Panc1 (cell line): ENCODE measurements around the gene C1QTNF2. TPM values are rescaled to one million over a fixed set of nuclear protein-coding genes. Genes with fewer than 3 reads are reported as not detected.
A peak's percentile ranks its signal among the peaks of the same experiment; 100 is the strongest.

Experiments used
- ATAC-seq: fragments of 200-7000 bp; cut with Tn5 transposase; 2 replicates; pipeline ENCODE4 v1.9.1; 2020; ENCODE audit warnings: mild to moderate bottlenecking, moderate library complexity
- Bru-seq: library from RNA; stranded (reverse); fragments of 400-500 nt; gene quantifications from one replicate; lab custom pipeline; 2021; lab: Mats Ljungman, UMichigan
- BruChase-seq, 2 experiments: library from RNA; stranded (reverse); fragments of 400-500 nt; gene quantifications; one replicate each; lab custom pipeline; 2021; lab: Mats Ljungman, UMichigan
- BruUV-seq: library from RNA; stranded (reverse); fragments of 400-500 nt; replicated peaks from 2 replicates; lab custom pipeline; 2021; lab: Mats Ljungman, UMichigan
- CTCF ChIA-PET: fragments of 300-600 bp; sonication (Branson Sonifier 250); formaldehyde crosslinking; loops from one replicate; lab custom pipeline; 2022; ENCODE audit warnings: antibody characterized with exemption; lab: Charles Lee
- POLR2A ChIA-PET: fragments of 300-600 bp; sonication (Branson Sonifier 250); formaldehyde crosslinking; loops from one replicate; lab custom pipeline; 2022; ENCODE audit warnings: antibody characterized with exemption; lab: Charles Lee
- DNase-seq: peaks from one replicate; pipeline ENCODE4 v3.0.0-alpha.2; 2010; ENCODE audit warnings: low read depth, low spot score
- H3K27ac ChIP-seq: 2 replicates; pipeline ENCODE4 v1.5.1; 2011; ENCODE audit warnings: mild to moderate bottlenecking, low read length, inconsistent platforms
- H3K27me3 ChIP-seq: fragments of 200-500 bp; sonication (Bioruptor generic); 2 replicates; pipeline ENCODE4 v1.6.0; 2014; ENCODE audit warnings: low read length, inconsistent platforms; ENCODE audit not compliant: control insufficient read depth, insufficient read depth
- H3K36me3 ChIP-seq: fragments of 200-500 bp; sonication (Bioruptor generic); 2 replicates; pipeline ENCODE4 v1.5.1; 2014; ENCODE audit warnings: inconsistent platforms, mild to moderate bottlenecking, low read length, moderate library complexity; ENCODE audit not compliant: control insufficient read depth, insufficient read depth
- H3K4me1 ChIP-seq: 2 replicates; pipeline ENCODE4 v1.5.1; 2011; ENCODE audit warnings: inconsistent platforms, mild to moderate bottlenecking, low read length, moderate library complexity; ENCODE audit not compliant: control insufficient read depth, insufficient read depth
- H3K4me3 ChIP-seq, 2 experiments: 2 replicates each; pipeline ENCODE4 v1.5.1; 2011 to 2012; ENCODE audit warnings: low read depth in 2 of 2, low read length in 2 of 2, mild to moderate bottlenecking in 2 of 2, inconsistent platforms in 1 of 2, moderate library complexity in 1 of 2
- H3K9me3 ChIP-seq: fragments of 200-500 bp; sonication (Bioruptor generic); 2 replicates; pipeline ENCODE4 v1.5.1; 2014; ENCODE audit warnings: low read depth, mild to moderate bottlenecking, inconsistent platforms, low read length, moderate library complexity; ENCODE audit not compliant: control insufficient read depth, insufficient read depth
- POLR2AphosphoS5 ChIP-seq: IDR thresholded peaks from 2 replicates; pipeline ENCODE4 v1.6.1; 2012; ENCODE audit warnings: mild to moderate bottlenecking, low read depth, low read length, moderate library complexity
- SIN3A ChIP-seq: IDR thresholded peaks from 2 replicates; pipeline ENCODE4 v1.6.1; 2012; ENCODE audit warnings: low read depth, mild to moderate bottlenecking, low read length, moderate library complexity, borderline replicate concordance; ENCODE audit not compliant: insufficient read depth
- TCF7L2 ChIP-seq: IDR thresholded peaks from 2 replicates; pipeline ENCODE4 v1.6.1; 2011; ENCODE audit warnings: mild to moderate bottlenecking, low read depth, low read length, inconsistent platforms
- in situ Hi-C: cut with HindIII; loops from 2 replicates; pipeline ENCODE4 v1.10.0; 2016; ENCODE audit warnings: low sequenced_read_pairs, low pct_unique_long_range_greater_than_20kb
- intact Hi-C: fragments of 100-400 bp; cut with micrococcal nuclease; formaldehyde crosslinking; loops from one replicate; pipeline ENCODE4 v1.10.0; 2022; ENCODE audit not compliant: unreplicated experiment
- long read RNA-seq: library from polyadenylated mRNA; unstranded; transcript quantifications from one replicate; pipeline ENCODE4 v2.0.0, GENCODE V29; 2021; ENCODE audit not compliant: unreplicated experiment
- polyA plus RNA-seq: library from polyadenylated mRNA; unstranded; fragments of >200 nt; gene quantifications from one replicate; pipeline ENCODE4 v1.2.1, GENCODE V29; 2012; ENCODE audit warnings: missing spikeins; ENCODE audit not compliant: insufficient read length
- total RNA-seq: library from RNA; stranded (reverse); gene quantifications from one replicate; pipeline ENCODE4 v1.2.1, GENCODE V29; 2021; ENCODE audit not compliant: unreplicated experiment

C1QTNF2 gene
- total RNA-seq (0.44 TPM), Bru-seq, nascent RNA (percentile 22 among the genes with signal in this experiment), BruChase-seq, experiment 1, labeled RNA remaining after a 2-hour chase (percentile 22 among the genes with signal in this experiment), BruChase-seq, experiment 2, labeled RNA remaining after a 6-hour chase (percentile 21 among the genes with signal in this experiment)
- not detected for polyA plus RNA-seq
- long read RNA-seq = 0 reads

- no peak for DNase-seq
- no TSS peak for BruUV-seq
- peak within 1 kb of the TSS; percentile 47 to 51 for H3K4me3 ChIP-seq
- intact Hi-C loops = no loop called here
- peaks cover 24% of the 10 kb centered on the region for H3K27me3 ChIP-seq
- in situ Hi-C loops = no loop called here
- peak; percentile 83 for ATAC-seq
- CTCF ChIA-PET = no interaction called here
- no peaks in the 10 kb centered on the region for H3K36me3 ChIP-seq
- H3K4me1 ChIP-seq = no peaks in the 10 kb centered on the region; the same call in 1 of the 2 replicates
- no peak within 1 kb of the TSS for H3K27ac ChIP-seq
- POLR2A ChIA-PET = no interaction called here
- no peaks in the 10 kb centered on the region for H3K9me3 ChIP-seq
- no peak for TF ChIP-seq TCF7L2
Measured at GRCh38 chr5:160369990-160370712, at the start of gene C1QTNF2. Gene C1QTNF2 (minus strand): TSS chr5:160370626. CDS start chr5:160355011, 15,615 bp downstream.

GRCh38 chr5:160420331-160420610, 49.8 kb upstream of the C1QTNF2 start:
- TF ChIP-seq SIN3A = no peak
- no TSS peak for BruUV-seq
- intact Hi-C loops = no loop called here
- no peak for ATAC-seq
- DNase-seq = peak; percentile 5
- H3K4me3 ChIP-seq = peak overlapping the region; percentile 74 to 96; a peak in 3 of 4 replicates
- POLR2A ChIA-PET = no interaction called here
- H3K27ac ChIP-seq = peak overlapping the region; percentile 99
- H3K27me3 ChIP-seq = no peaks in the 10 kb centered on the region
- H3K4me1 ChIP-seq = peaks cover 42% of the 10 kb centered on the region
- H3K36me3 ChIP-seq = peaks cover 34% of the 10 kb centered on the region
- CTCF ChIA-PET = no interaction called here
- no peaks in the 10 kb centered on the region for H3K9me3 ChIP-seq
- in situ Hi-C loops = no loop called here

GRCh38 chr5:160419458-160420330, 49.3 kb upstream of the C1QTNF2 start:
- CTCF ChIA-PET = no interaction called here
- intact Hi-C loops = no loop called here
- peaks cover 30% of the 10 kb centered on the region for H3K36me3 ChIP-seq
- ATAC-seq (peak; percentile 2; the same call in 1 of the 2 replicates), DNase-seq (peak; percentile 17)
- no TSS peak for BruUV-seq
- no peaks in the 10 kb centered on the region for H3K9me3 ChIP-seq
- peak overlapping the region; percentile 74 to 96 for H3K4me3 ChIP-seq
- H3K27ac ChIP-seq = peak overlapping the region; percentile 99
- in situ Hi-C loops = no loop called here
- POLR2A ChIA-PET = interaction anchor here (0.6 to 1.0 kb wide), 6 partner anchors 29 to 1051 kb away, joined by 3 to 13 read pairs (median 5); no protein-coding TSS in a partner anchor
- peaks cover 39% of the 10 kb centered on the region for H3K4me1 ChIP-seq
- TF ChIP-seq POLR2AphosphoS5 (no peak), SIN3A (no peak)
- no peaks in the 10 kb centered on the region for H3K27me3 ChIP-seq
